Left renal pelvis (tissue), 4 donors: ENCODE measurements around the gene FBF1. TPM values are rescaled to one million over a fixed set of nuclear protein-coding genes. Genes with fewer than 3 reads are reported as not detected.

Source experiments
- DNase-seq, 4 donors: peaks; one replicate each; pipeline ENCODE4 v3.0.0-alpha.2; 2013; ENCODE audit warnings: low read depth in 4 of 4, low spot score in 3 of 4
- polyA plus RNA-seq, 4 donors: library from polyadenylated mRNA; unstranded; fragments of 120-200 nt; gene quantifications; one replicate each; pipeline ENCODE4 v1.2.1, GENCODE V29; 2013; ENCODE audit not compliant: insufficient read length in 4 of 4

FBF1 gene
- polyA plus RNA-seq, 4 donors = 7.5 to 15.1 (median 8.2) TPM

- no peak for DNase-seq
These were observed 18.4 kb upstream of the FBF1 start for GRCh38 chr17:75959051-75959838.

- no peak for DNase-seq
These were observed 10.2 kb upstream of the FBF1 start for GRCh38 chr17:75950855-75951554.

- DNase-seq = no peak
These were observed 9.6 kb upstream of the FBF1 start for GRCh38 chr17:75950421-75950820.

GRCh38 chr17:75945211-75945610 is 4.4 kb upstream of the FBF1 start:
- no peak for DNase-seq

GRCh38 chr17:75943491-75943890 is 2.6 kb upstream of the FBF1 start:
- no peak for DNase-seq

- no peak for DNase-seq
These were observed 1.6 kb upstream of the FBF1 start for GRCh38 chr17:75942473-75942872.

GRCh38 chr17:75941442-75941819 is 589 bp upstream of the FBF1 start:
- DNase-seq = no peak

- DNase-seq = no peak
These were observed 3.2 kb downstream of the FBF1 start for GRCh38 chr17:75937652-75938051.

- no peak for DNase-seq
These were observed 7.0 kb downstream of the FBF1 start for GRCh38 chr17:75933808-75934207.

GRCh38 chr17:75932852-75933251 is 8.0 kb downstream of the FBF1 start:
- no peak for DNase-seq

- DNase-seq = no peak
These were observed 9.8 kb downstream of the FBF1 start for GRCh38 chr17:75931062-75931461.

- DNase-seq = no peak
These were observed 13.4 kb downstream of the FBF1 start for GRCh38 chr17:75927286-75927922.

GRCh38 chr17:75926456-75926855 is 14.4 kb downstream of the FBF1 start:
- no peak for DNase-seq

- no peak for DNase-seq
These were observed 14.9 kb downstream of the FBF1 start for GRCh38 chr17:75925912-75926311.

- no peak for DNase-seq
These were observed 15.7 kb downstream of the FBF1 start for GRCh38 chr17:75925103-75925502.

- DNase-seq = no peak
These were observed 17.6 kb downstream of the FBF1 start for GRCh38 chr17:75922963-75923874.

GRCh38 chr17:75922173-75922961 is 18.5 kb downstream of the FBF1 start:
- no peak for DNase-seq

GRCh38 chr17:75921596-75921995 is 19.2 kb downstream of the FBF1 start:
- no peak for DNase-seq

- no peak for DNase-seq
These were observed 20.7 kb downstream of the FBF1 start for GRCh38 chr17:75920045-75920560.

- DNase-seq = no peak
These were observed 21.2 kb downstream of the FBF1 start for GRCh38 chr17:75919611-75920010.
